Neural cell (in vitro differentiated cells): ENCODE results near the gene SUMF1.
A peak's percentile ranks its signal among the peaks of the same experiment; 100 is the strongest.

Source experiments
- EP300 ChIP-seq: fragments of 450-650 bp; conservative IDR thresholded peaks from 2 replicates; pipeline ENCODE4 v1.6.1; 2014; ENCODE audit warnings: antibody characterized with exemption, mild to moderate bottlenecking, moderate library complexity; ENCODE audit not compliant: poor library complexity, severe bottlenecking
- MXI1 ChIP-seq: fragments of 450-650 bp; conservative IDR thresholded peaks from 2 replicates; pipeline ENCODE4 v1.6.1; 2014; ENCODE audit warnings: antibody characterized with exemption, mild to moderate bottlenecking; ENCODE audit not compliant: poor library complexity, severe bottlenecking
- POLR2AphosphoS5 ChIP-seq: IDR thresholded peaks from 2 replicates; pipeline ENCODE4 v1.6.1; 2012
- TF ChIP-seq, protein P1 (sequence below): fragments of 450-650 bp; IDR thresholded peaks from 2 replicates; pipeline ENCODE4 v1.5.1; 2014; ENCODE audit warnings: antibody characterized with exemption, mild to moderate bottlenecking, moderate library complexity; ENCODE audit not compliant: poor library complexity, severe bottlenecking

DNA sequence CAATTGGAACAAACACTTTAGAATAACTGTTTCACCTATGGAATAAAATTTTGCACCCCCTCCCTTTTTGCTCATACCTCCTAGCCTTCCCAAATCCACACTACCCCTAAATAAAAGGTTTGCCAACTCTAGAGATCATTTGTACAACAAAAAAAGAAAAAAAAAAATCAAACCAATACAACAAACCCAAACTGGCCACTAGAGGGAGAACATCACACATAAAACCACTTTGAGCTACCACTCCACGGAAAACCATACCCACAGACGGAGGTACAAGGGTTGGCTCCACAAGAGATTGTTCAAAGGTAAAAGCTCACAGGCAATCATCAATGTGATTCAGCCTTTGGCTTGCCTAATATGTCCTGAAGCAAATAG, 116.3 kb downstream of the SUMF1 start:
- TF ChIP-seq, protein P1, sequence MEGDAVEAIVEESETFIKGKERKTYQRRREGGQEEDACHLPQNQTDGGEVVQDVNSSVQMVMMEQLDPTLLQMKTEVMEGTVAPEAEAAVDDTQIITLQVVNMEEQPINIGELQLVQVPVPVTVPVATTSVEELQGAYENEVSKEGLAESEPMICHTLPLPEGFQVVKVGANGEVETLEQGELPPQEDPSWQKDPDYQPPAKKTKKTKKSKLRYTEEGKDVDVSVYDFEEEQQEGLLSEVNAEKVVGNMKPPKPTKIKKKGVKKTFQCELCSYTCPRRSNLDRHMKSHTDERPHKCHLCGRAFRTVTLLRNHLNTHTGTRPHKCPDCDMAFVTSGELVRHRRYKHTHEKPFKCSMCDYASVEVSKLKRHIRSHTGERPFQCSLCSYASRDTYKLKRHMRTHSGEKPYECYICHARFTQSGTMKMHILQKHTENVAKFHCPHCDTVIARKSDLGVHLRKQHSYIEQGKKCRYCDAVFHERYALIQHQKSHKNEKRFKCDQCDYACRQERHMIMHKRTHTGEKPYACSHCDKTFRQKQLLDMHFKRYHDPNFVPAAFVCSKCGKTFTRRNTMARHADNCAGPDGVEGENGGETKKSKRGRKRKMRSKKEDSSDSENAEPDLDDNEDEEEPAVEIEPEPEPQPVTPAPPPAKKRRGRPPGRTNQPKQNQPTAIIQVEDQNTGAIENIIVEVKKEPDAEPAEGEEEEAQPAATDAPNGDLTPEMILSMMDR = peak; percentile 81
- TF ChIP-seq MXI1 = no peak
- no peak for TF ChIP-seq POLR2AphosphoS5
- TF ChIP-seq EP300 = no peak
